D721Med (cell line): Measurements from ENCODE around the gene AANAT.

Experiments
- DNase-seq: peaks from one replicate; pipeline ENCODE4 v3.0.0; 2011; ENCODE audit warnings: low spot score; ENCODE audit not compliant: insufficient read length
- FAIRE-seq: peaks from 2 replicates; lab custom pipeline; 2011; peaks lifted over from hg19 to GRCh38; lab: Jason Lieb, UNC
- CTCF ChIP-seq: IDR thresholded peaks from 2 replicates; pipeline ENCODE4 v1.5.1; 2012; ENCODE audit warnings: mild to moderate bottlenecking, control low read depth; ENCODE audit not compliant: insufficient read depth; ENCODE audit errors: missing control alignments

Gene AANAT

GRCh38 chr17:76435751-76436150 is 31.7 kb upstream of the AANAT start:
- FAIRE-seq (no peak), DNase-seq (no peak)
- no peak for TF ChIP-seq CTCF

- no peak for TF ChIP-seq CTCF
- FAIRE-seq, result no peak
- DNase-seq, result no peak
Measured at GRCh38 chr17:76437467-76438402, 29.7 kb upstream of the AANAT start.

GRCh38 chr17:76438906-76439305 is 28.5 kb upstream of the AANAT start:
- no peak for TF ChIP-seq CTCF
- DNase-seq, result no peak
- FAIRE-seq, result no peak

GRCh38 chr17:76439314-76439928 is 28.0 kb upstream of the AANAT start:
- no peak for DNase-seq
- FAIRE-seq, result no peak
- TF ChIP-seq CTCF, result no peak

GRCh38 chr17:76440751-76441362 is 26.5 kb upstream of the AANAT start:
- no peak for TF ChIP-seq CTCF
- DNase-seq (no peak), FAIRE-seq (no peak)

- DNase-seq (no peak), FAIRE-seq (no peak)
- TF ChIP-seq CTCF, result no peak
Measured at GRCh38 chr17:76441686-76442340, 25.6 kb upstream of the AANAT start.
